LNCaP clone FGC (cell line): ENCODE results near the gene ST7.

Experiments used
- DNase-seq: peaks from one replicate; pipeline ENCODE4 v3.0.0-alpha.2; 2011; ENCODE audit warnings: low read depth
- H3K4me3 ChIP-seq: 2 replicates; pipeline ENCODE4 v1.5.1; 2011; ENCODE audit warnings: mild to moderate bottlenecking, low read depth, low read length, control low read depth
- CTCF ChIP-seq: IDR thresholded peaks from 2 replicates; pipeline ENCODE4 v1.5.1; 2012; ENCODE audit warnings: mild to moderate bottlenecking; ENCODE audit not compliant: control insufficient read depth, insufficient read depth; ENCODE audit errors: extremely low read depth

The ST7 gene

DNA sequence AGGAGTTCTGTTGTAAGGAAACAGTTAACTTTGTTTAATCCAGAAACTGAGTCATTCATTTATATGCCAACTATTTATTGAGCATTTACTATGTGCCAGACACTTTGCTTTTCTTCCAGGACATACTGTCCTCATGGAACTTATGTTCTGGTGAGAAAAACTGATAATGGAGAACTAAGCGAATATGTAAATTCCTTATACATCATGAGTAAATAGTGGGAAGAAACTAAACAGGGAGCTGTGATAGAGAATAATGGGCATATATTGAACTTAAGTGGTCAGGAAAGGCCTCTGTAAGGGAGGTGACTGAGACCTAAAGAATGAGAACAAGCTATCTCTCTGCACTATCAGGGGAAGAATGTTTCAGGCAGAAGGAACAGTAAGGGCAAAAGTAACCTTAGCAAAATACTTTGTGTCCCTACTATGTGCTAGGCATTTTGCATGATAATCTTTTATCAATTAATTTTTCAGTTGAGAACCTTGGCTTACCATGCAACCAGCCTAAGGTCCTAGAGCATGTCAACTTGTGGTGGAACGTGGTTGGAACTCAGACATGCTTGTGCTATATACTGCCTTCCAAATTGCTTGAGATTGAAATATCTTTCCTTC, 45.4 kb downstream of the ST7 start:
- H3K4me3 ChIP-seq: no peak overlapping the region
- DNase-seq: no peak
- TF ChIP-seq CTCF: no peak

DNA sequence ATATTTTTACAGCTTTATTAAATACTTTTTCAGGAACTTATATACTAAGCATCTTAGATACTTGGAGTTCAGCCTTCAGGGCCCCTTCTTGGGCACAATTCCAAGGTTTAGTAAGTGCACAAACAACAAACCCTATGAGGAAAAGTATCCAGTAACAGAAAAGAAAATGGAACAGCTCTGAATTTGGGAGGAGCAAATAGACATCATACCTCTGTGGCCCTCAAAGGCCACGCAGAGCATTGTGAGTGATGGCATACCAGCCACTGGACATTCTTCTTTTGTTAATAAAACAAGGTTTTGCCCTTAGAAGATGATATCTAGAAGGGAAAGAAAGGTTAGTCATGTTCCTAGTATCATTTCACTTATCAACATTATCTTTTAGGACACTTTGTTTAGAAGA, 46.0 kb downstream of the ST7 start:
- no peak overlapping the region for H3K4me3 ChIP-seq

GRCh38 chr7:117001283-117001682, 48.0 kb downstream of the ST7 start:
- H3K4me3 ChIP-seq: no peak overlapping the region
- no peak for DNase-seq
- no peak for TF ChIP-seq CTCF

More for the DNA sequence above, 46.0 kb downstream of the ST7 start:
- no peak for TF ChIP-seq CTCF
- no peak for DNase-seq

DNA sequence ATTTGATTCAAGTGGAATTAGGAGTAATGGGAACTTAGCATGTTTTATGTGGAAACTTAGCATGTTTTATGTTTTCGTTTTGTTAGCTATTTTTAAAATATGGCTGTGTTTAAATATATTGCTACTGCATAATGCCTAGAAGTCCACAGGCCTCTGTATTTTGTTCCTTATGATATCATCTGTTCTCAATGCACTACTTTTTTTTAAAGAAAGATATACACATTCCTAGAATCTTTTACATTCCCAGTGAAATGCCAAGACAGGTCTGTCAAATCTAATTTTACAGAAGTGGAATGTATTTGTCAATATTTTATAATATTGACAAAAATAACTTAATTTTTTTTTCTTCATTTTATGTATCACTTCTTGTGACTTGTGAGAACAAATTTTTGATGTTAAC, 51.6 kb downstream of the ST7 start:
- no peak for DNase-seq
- H3K4me3 ChIP-seq: no peak overlapping the region
- TF ChIP-seq CTCF: no peak

- DNase-seq: no peak
- H3K4me3 ChIP-seq: no peak overlapping the region
- TF ChIP-seq CTCF: no peak
Observed at GRCh38 chr7:117005449-117005848, 52.1 kb downstream of the ST7 start.

DNA sequence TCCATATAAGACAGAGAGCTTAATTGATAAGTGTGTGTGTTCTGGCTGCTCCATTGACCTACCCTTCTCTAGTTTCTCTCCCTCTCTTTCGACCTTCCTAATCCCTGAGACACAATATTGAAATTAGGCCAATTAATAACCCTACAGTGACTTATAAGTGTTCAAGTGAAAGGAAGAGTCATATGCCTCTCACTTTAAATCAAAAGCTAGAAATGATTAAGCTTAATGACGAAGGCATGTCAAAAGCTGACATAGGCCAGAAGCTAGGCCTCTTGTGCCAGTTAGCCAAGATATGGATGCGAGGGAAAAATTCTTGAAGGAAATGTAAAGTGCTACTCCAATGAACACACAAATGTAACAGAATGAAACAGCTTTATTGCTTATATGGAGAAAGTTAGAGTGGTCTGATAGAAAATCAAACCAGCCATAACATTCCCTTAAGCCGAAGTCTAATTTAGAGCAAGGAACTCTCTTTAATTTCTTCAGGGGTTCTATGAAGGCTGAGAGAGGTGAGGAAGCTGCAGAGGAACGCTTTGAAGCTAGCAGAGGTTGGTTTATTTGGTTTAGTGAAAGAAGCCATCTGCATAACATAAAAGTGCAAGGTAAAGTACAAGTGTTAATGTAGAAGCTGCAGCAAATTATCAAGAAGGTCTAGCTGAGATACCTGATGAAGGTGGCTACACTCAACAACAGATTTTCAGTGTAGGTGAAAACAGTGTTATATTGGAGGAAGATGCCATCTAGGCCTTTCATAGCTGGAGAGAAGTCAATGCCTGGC, 53.8 kb downstream of the ST7 start:
- no peak for DNase-seq
- no peak overlapping the region for H3K4me3 ChIP-seq
- TF ChIP-seq CTCF: no peak
